M059J (cell line): ENCODE data around the gene SH3PXD2A. TPM values are rescaled to one million over a fixed set of nuclear protein-coding genes. Genes with fewer than 3 reads are reported as not detected.

Experiments
- DNase-seq: peaks from one replicate; pipeline ENCODE4 v3.0.0-alpha.2; 2012; ENCODE audit warnings: low read depth
- total RNA-seq: library from RNA; depleted of rRNA; stranded (reverse); fragments of >200 nt; shearing (Covaris generic); gene quantifications from 2 replicates; pipeline ENCODE4 v1.2.3, GENCODE V29; 2014

Gene SH3PXD2A
- total RNA-seq, 1 experiment from 2014 or later, result 5.0 TPM

- DNase-seq, result no peak
Measured at GRCh38 chr10:103706762-103707161, 148.6 kb downstream of the SH3PXD2A start.

GRCh38 chr10:103706047-103706446, 149.3 kb downstream of the SH3PXD2A start:
- no peak for DNase-seq

GRCh38 chr10:103703941-103704919, 151.1 kb downstream of the SH3PXD2A start:
- no peak for DNase-seq

GRCh38 chr10:103701380-103702222, 153.8 kb downstream of the SH3PXD2A start:
- DNase-seq, result no peak

- DNase-seq, result no peak
Measured at GRCh38 chr10:103700436-103700715, 155.0 kb downstream of the SH3PXD2A start.

GRCh38 chr10:103699611-103700435, 155.6 kb downstream of the SH3PXD2A start:
- DNase-seq, result no peak

- no peak for DNase-seq
Measured at GRCh38 chr10:103698266-103698665, 157.1 kb downstream of the SH3PXD2A start.

- DNase-seq, result no peak
Measured at GRCh38 chr10:103697787-103698186, 157.6 kb downstream of the SH3PXD2A start.

- DNase-seq, result peak; percentile 87
Measured at GRCh38 chr10:103696411-103697145, 158.8 kb downstream of the SH3PXD2A start.

GRCh38 chr10:103696094-103696410, 159.3 kb downstream of the SH3PXD2A start:
- no peak for DNase-seq

GRCh38 chr10:103695584-103696005, 159.8 kb downstream of the SH3PXD2A start:
- no peak for DNase-seq

GRCh38 chr10:103693812-103694205, 161.6 kb downstream of the SH3PXD2A start:
- DNase-seq, result no peak

- peak; percentile 13 for DNase-seq
Measured at GRCh38 chr10:103692952-103693811, 162.2 kb downstream of the SH3PXD2A start.

- no peak for DNase-seq
Measured at GRCh38 chr10:103692436-103692951, 162.9 kb downstream of the SH3PXD2A start.

- no peak for DNase-seq
Measured at GRCh38 chr10:103691723-103692435, 163.5 kb downstream of the SH3PXD2A start.

GRCh38 chr10:103691267-103691666, 164.1 kb downstream of the SH3PXD2A start:
- no peak for DNase-seq

- no peak for DNase-seq
Measured at GRCh38 chr10:103690281-103690680, 165.1 kb downstream of the SH3PXD2A start.

GRCh38 chr10:103688491-103688890, 166.9 kb downstream of the SH3PXD2A start:
- no peak for DNase-seq

GRCh38 chr10:103687718-103688117, 167.7 kb downstream of the SH3PXD2A start:
- no peak for DNase-seq
